ENCODE measurements around the gene TIFAB.
"Not testable (repeated sequence)": the region's sequence is repeated elsewhere in the genome, so short reads cannot be mapped to it uniquely, and the experiment has no call there.

TIFAB gene, protein sequence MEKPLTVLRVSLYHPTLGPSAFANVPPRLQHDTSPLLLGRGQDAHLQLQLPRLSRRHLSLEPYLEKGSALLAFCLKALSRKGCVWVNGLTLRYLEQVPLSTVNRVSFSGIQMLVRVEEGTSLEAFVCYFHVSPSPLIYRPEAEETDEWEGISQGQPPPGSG

GRCh38 chr5:135452321-135453030, at the start of gene TIFAB:
Gene TIFAB, minus strand, starts transcription at chr5:135452351. Its CDS starts 2,412 bp downstream, at chr5:135449939.
- no peak within 1 kb of the TSS for H3K4me3 ChIP-seq (ENCODE audit: low read length)
- H3K27me3 ChIP-seq (replicated peaks; ENCODE audit: control insufficient read depth, insufficient read depth, low read length), result peaks cover 1% of the 10 kb centered on the region
- no peaks in the 10 kb centered on the region for H3K36me3 ChIP-seq (ENCODE audit: control insufficient read depth, insufficient read depth, low read length, severe bottlenecking)
- H3K9me3 ChIP-seq (ENCODE audit: control insufficient read depth, low read length), result no peaks in the 10 kb centered on the region
- no peak within 1 kb of the TSS for H3K9ac ChIP-seq (ENCODE audit: low read length)
- H3K4me1 ChIP-seq (ENCODE audit: control insufficient read depth, insufficient read depth, low read length), result peaks cover 31% of the 10 kb centered on the region
- no peak for DNase-seq (ENCODE audit: low read depth)

DNA sequence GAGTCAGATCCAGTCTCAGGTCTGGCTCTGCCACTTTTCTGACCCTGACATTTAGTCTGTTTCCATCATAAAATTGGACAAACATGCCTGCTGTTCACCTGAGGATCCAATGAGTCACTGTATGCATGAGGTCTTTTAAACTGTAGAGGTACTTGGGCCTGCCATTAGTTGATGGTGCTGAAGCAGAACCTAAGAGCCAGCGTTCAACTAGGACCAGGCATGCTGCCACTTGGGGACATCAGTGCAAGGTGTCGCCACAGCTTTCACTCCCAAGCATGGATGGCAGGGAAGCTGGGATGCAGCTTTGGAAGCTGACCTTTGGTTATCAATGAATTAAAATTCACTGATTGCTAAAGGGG, 46.5 kb upstream of the TIFAB start:
- no peak overlapping the region for H3K9ac ChIP-seq (ENCODE audit: low read length)
- peaks cover 7% of the 10 kb centered on the region for H3K9me3 ChIP-seq (ENCODE audit: control insufficient read depth, low read length)
- H3K4me1 ChIP-seq (ENCODE audit: control insufficient read depth, insufficient read depth, low read length), result peaks cover 10% of the 10 kb centered on the region
- H3K36me3 ChIP-seq (ENCODE audit: control insufficient read depth, insufficient read depth, low read length, severe bottlenecking), result no peaks in the 10 kb centered on the region
- no peak for DNase-seq (ENCODE audit: low read depth)
- peaks cover 36% of the 10 kb centered on the region for H3K27me3 ChIP-seq (replicated peaks; ENCODE audit: control insufficient read depth, insufficient read depth, low read length)
- H3K4me3 ChIP-seq (ENCODE audit: low read length), result no peak overlapping the region

DNA sequence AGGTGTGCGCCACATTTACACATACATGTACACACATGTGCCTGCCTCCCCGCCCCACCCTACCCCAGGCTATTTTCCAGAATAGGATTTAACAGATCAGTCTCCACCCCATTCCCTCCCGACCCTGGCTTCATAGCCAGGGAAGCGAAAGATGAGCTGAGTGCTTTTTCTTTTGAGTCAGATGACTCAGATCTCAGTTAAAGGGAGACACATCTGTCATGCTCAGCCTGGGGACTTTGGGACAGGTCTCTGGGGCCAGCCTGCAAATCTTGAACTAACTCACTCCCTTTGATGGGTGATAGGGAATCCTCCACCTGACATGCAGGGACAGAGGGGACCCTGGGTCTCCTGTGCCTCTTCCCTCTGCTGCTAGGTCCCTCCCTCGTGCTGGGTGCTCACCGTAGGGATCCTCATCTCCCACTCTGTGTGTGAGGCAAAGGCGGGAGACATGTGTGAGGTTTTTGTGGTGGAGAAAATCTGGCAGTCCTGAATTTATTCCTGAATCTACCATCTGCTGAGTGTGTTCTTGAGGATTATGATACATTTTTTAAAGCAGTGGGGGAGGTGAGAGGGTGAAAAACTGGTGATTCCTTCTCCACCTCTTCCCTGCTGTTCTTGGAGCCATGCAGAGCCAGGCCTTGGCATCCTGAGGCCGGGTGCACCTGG, 46.0 kb upstream of the TIFAB start:
- H3K4me3 ChIP-seq (ENCODE audit: low read length), result no peak overlapping the region
- H3K4me1 ChIP-seq (ENCODE audit: control insufficient read depth, insufficient read depth, low read length), result peaks cover 15% of the 10 kb centered on the region
- H3K9ac ChIP-seq (ENCODE audit: low read length), result no peak overlapping the region
- H3K36me3 ChIP-seq (ENCODE audit: control insufficient read depth, insufficient read depth, low read length, severe bottlenecking), result no peaks in the 10 kb centered on the region
- peaks cover 2% of the 10 kb centered on the region for H3K9me3 ChIP-seq (ENCODE audit: control insufficient read depth, low read length)
- DNase-seq (ENCODE audit: low read depth), result peak; percentile 51
- H3K27me3 ChIP-seq (replicated peaks; ENCODE audit: control insufficient read depth, insufficient read depth, low read length), result peaks cover 31% of the 10 kb centered on the region

GRCh38 chr5:135495531-135495930, 43.4 kb upstream of the TIFAB start:
- DNase-seq (ENCODE audit: low read depth); H3K36me3 ChIP-seq (ENCODE audit: control insufficient read depth, insufficient read depth, low read length, severe bottlenecking); H3K9ac ChIP-seq (ENCODE audit: low read length); H3K4me3 ChIP-seq (ENCODE audit: low read length); H3K9me3 ChIP-seq (ENCODE audit: control insufficient read depth, low read length): not testable (repeated sequence)
- Histone ChIP-seq H3K4me1 (ENCODE audit: control insufficient read depth, insufficient read depth, low read length) (peaks cover 20% of the 10 kb centered on the region), H3K27me3 (replicated peaks; ENCODE audit: control insufficient read depth, insufficient read depth, low read length) (peaks cover 17% of the 10 kb centered on the region)

GRCh38 chr5:135494196-135494595, 42.0 kb upstream of the TIFAB start:
- H3K27me3 ChIP-seq (replicated peaks; ENCODE audit: control insufficient read depth, insufficient read depth, low read length), result peaks cover 25% of the 10 kb centered on the region
- H3K4me3 ChIP-seq (ENCODE audit: low read length), result no peak overlapping the region
- peaks cover 30% of the 10 kb centered on the region for H3K4me1 ChIP-seq (ENCODE audit: control insufficient read depth, insufficient read depth, low read length)
- H3K9ac ChIP-seq (ENCODE audit: low read length), result no peak overlapping the region
- no peaks in the 10 kb centered on the region for H3K9me3 ChIP-seq (ENCODE audit: control insufficient read depth, low read length)
- no peaks in the 10 kb centered on the region for H3K36me3 ChIP-seq (ENCODE audit: control insufficient read depth, insufficient read depth, low read length, severe bottlenecking)
- DNase-seq (ENCODE audit: low read depth), result no peak

DNA sequence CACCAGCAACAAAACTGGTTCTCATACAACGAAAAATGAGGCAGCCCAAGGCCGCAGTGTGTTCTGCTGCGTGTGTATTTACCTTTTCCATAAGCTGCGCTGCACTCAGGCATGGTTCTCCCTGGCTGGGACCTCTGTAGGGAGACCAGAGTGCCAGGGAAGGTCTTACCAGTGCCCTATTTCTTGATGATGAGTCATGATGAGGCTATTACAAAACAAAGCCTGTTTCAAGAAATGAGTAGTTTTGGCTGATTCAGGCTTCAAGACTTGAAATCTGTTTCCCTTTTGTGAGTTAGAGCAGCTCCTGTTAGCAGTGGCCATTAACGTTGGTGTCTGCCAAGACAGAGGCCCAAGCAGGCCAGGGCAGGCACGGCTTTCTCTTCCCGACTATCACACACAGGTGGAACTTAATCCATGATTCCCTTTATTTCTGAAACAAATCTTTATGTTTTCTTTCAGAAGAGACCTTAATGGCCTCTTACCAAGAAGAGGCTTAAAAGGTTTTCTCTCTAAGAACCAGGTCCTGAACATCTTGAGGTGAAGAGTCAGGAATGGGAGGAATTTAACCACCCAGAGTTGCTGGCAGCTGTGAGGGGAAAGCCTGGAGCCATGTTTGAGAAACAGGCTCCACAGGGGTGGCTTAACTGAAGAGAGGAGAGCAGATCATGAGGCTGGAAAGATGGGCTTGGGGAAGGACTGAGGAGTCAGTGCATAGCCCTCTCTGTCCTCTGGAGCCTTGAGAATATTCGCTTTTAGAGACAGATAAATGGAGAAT, 41.4 kb upstream of the TIFAB start:
- Histone ChIP-seq H3K4me3 (ENCODE audit: low read length) (no peak overlapping the region), H3K27me3 (replicated peaks; ENCODE audit: control insufficient read depth, insufficient read depth, low read length) (peaks cover 20% of the 10 kb centered on the region), H3K9ac (ENCODE audit: low read length) (peak overlapping the region; percentile 12), H3K36me3 (ENCODE audit: control insufficient read depth, insufficient read depth, low read length, severe bottlenecking) (no peaks in the 10 kb centered on the region), H3K9me3 (ENCODE audit: control insufficient read depth, low read length) (no peaks in the 10 kb centered on the region), H3K4me1 (ENCODE audit: control insufficient read depth, insufficient read depth, low read length) (peaks cover 36% of the 10 kb centered on the region)
- peak; percentile 92 for DNase-seq (ENCODE audit: low read depth)

DNA sequence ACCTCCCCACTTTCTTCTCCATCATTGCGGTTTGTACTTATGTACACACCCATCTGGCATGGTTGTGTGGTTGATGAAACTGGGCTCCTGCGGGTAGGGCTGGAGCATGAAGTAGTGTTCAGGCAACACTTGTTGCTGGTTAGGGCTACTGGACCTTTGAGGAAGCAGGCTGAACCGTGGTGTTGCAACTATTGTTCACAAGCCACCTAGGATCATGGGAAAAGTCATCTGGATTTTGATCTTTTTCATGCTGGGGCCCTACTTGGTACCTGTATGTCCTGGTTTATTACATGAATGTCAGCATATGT, 40.1 kb upstream of the TIFAB start:
- Histone ChIP-seq H3K27me3 (replicated peaks; ENCODE audit: control insufficient read depth, insufficient read depth, low read length) (peaks cover 24% of the 10 kb centered on the region), H3K4me3 (ENCODE audit: low read length) (no peak overlapping the region), H3K36me3 (ENCODE audit: control insufficient read depth, insufficient read depth, low read length, severe bottlenecking) (no peaks in the 10 kb centered on the region), H3K9ac (ENCODE audit: low read length) (no peak overlapping the region), H3K9me3 (ENCODE audit: control insufficient read depth, low read length) (no peaks in the 10 kb centered on the region), H3K4me1 (ENCODE audit: control insufficient read depth, insufficient read depth, low read length) (peaks cover 41% of the 10 kb centered on the region)
- DNase-seq (ENCODE audit: low read depth), result no peak

DNA sequence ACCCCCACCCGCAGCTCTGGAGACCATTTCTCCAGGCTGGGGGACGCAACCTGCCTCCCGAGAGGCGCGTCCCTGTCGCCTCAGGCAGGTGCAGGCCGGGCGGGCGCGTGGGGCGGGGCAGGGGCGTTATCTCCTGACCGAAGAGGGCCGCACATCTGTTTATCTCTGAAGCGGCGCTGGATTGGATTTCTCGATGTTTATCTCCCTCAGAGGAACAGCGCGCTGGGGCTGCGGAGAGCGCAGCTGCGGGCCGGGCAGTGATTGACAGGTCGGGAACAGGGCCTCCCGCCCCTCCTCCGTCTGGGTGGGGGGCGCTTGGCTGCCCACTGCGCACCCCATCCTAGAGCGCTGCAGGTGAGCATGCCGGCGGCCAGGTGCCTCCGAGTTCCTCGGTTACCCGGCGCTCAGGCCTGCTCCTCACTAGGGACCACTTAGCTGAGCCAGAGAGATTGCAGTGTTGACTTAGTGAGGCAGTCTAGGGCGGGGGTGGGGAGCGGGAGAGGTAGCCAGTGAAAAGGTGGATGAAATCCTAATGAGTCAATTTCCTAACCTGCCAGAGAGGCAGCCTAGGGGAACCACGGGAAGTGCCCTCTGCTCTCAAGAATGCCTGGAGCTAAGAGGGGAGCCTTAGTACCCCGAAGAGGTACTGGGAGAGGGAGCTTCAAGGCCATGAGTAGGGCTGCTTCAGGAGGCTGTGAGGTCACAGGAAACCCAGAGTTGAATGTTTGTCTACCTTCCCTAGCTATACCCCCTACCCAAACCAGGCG, 39.6 kb upstream of the TIFAB start:
- Histone ChIP-seq H3K36me3 (ENCODE audit: control insufficient read depth, insufficient read depth, low read length, severe bottlenecking) (no peaks in the 10 kb centered on the region), H3K4me3 (ENCODE audit: low read length) (no peak overlapping the region), H3K9me3 (ENCODE audit: control insufficient read depth, low read length) (no peaks in the 10 kb centered on the region), H3K27me3 (replicated peaks; ENCODE audit: control insufficient read depth, insufficient read depth, low read length) (peaks cover 28% of the 10 kb centered on the region), H3K9ac (ENCODE audit: low read length) (no peak overlapping the region), H3K4me1 (ENCODE audit: control insufficient read depth, insufficient read depth, low read length) (peaks cover 42% of the 10 kb centered on the region)
- DNase-seq (ENCODE audit: low read depth), result no peak

GRCh38 chr5:135491038-135491551, 38.9 kb upstream of the TIFAB start:
- Histone ChIP-seq H3K9me3 (ENCODE audit: control insufficient read depth, low read length) (no peaks in the 10 kb centered on the region), H3K4me1 (ENCODE audit: control insufficient read depth, insufficient read depth, low read length) (peaks cover 42% of the 10 kb centered on the region), H3K4me3 (ENCODE audit: low read length) (no peak overlapping the region), H3K27me3 (replicated peaks; ENCODE audit: control insufficient read depth, insufficient read depth, low read length) (peaks cover 34% of the 10 kb centered on the region), H3K36me3 (ENCODE audit: control insufficient read depth, insufficient read depth, low read length, severe bottlenecking) (no peaks in the 10 kb centered on the region), H3K9ac (ENCODE audit: low read length) (no peak overlapping the region)
- no peak for DNase-seq (ENCODE audit: low read depth)

GRCh38 chr5:135490245-135491037, 38.3 kb upstream of the TIFAB start:
- peaks cover 36% of the 10 kb centered on the region for H3K27me3 ChIP-seq (replicated peaks; ENCODE audit: control insufficient read depth, insufficient read depth, low read length)
- H3K9ac ChIP-seq (ENCODE audit: low read length), result no peak overlapping the region
- peaks cover 42% of the 10 kb centered on the region for H3K4me1 ChIP-seq (ENCODE audit: control insufficient read depth, insufficient read depth, low read length)
- no peaks in the 10 kb centered on the region for H3K9me3 ChIP-seq (ENCODE audit: control insufficient read depth, low read length)
- peak overlapping the region; percentile 66 for H3K4me3 ChIP-seq (ENCODE audit: low read length)
- no peak for DNase-seq (ENCODE audit: low read depth)
- no peaks in the 10 kb centered on the region for H3K36me3 ChIP-seq (ENCODE audit: control insufficient read depth, insufficient read depth, low read length, severe bottlenecking)

Measured in adipocyte (in vitro differentiated cells).